ENCODE data around the gene NUDT16L1. TPM values are rescaled to one million over a fixed set of nuclear protein-coding genes. Genes with fewer than 3 reads are reported as not detected.

Gene NUDT16L1
- total and polyA plus RNA-seq, 2 of the 4 experiments (the other 2 are of a cell fraction): 22.9 to 44.3 TPM

GRCh38 chr16:4654011-4654963, 39.1 kb upstream of the NUDT16L1 start:
- CTCF ChIA-PET: no interaction called here
- no peaks in the 10 kb centered on the region for H3K9me3 ChIP-seq (ENCODE audit: control insufficient read depth, insufficient read depth, low read length)
- dilution Hi-C loops (cut with HindIII; ENCODE audit: low sequenced_read_pairs, unreplicated experiment) (no loop called here), intact Hi-C loops (cut with micrococcal nuclease) (no loop called here), in situ Hi-C loops (cut with MboI; ENCODE audit: low sequenced_read_pairs) (no loop called here)
- no peak overlapping the region for H3K4me3 ChIP-seq (ENCODE audit: insufficient read depth, low read depth, low read length)
- no peak overlapping the region for H2BK5ac ChIP-seq (ENCODE audit: low read depth, low read length, poor library complexity, severe bottlenecking)
- DNase-seq (no peak), ATAC-seq (ENCODE audit: low read depth) (no peak)
- no peaks in the 10 kb centered on the region for H3K27me3 ChIP-seq (ENCODE audit: control insufficient read depth, insufficient read depth, low read length)
- no peak overlapping the region for H3K14ac ChIP-seq (replicated peaks; ENCODE audit: low read depth, low read length)
- no peak overlapping the region for H4K91ac ChIP-seq (ENCODE audit: insufficient read depth, low read depth, low read length)
- POLR2A ChIA-PET (ENCODE audit: unreplicated experiment): no interaction called here
- no peak overlapping the region for H2AK5ac ChIP-seq (ENCODE audit: low read depth, low read length)
- no peak overlapping the region for H2AK9ac ChIP-seq (replicated peaks; ENCODE audit: low read depth, low read length, poor library complexity)
- H2BK15ac ChIP-seq (ENCODE audit: low read depth, low read length): no peak overlapping the region
- H3K4me1 ChIP-seq (ENCODE audit: control insufficient read depth, insufficient read depth, low read length): no peaks in the 10 kb centered on the region
- H3K4me2 ChIP-seq (ENCODE audit: low read depth, low read length): no peak overlapping the region
- H3K27ac ChIP-seq (ENCODE audit: insufficient read depth, low read length): no peak overlapping the region
- H2BK20ac ChIP-seq (ENCODE audit: low read depth, low read length): no peak overlapping the region
- H3K4ac ChIP-seq (ENCODE audit: low read depth, low read length): no peak overlapping the region
- H2BK120ac ChIP-seq (ENCODE audit: low read depth, low read length): no peak overlapping the region
- no peak overlapping the region for H3K56ac ChIP-seq (ENCODE audit: extremely low read depth, insufficient read depth, low read length)
- H4K5ac ChIP-seq (ENCODE audit: low read depth, low read length): no peak overlapping the region
- BruUV-seq (replicated peaks): no TSS peak
- H3K79me1 ChIP-seq (ENCODE audit: low read depth in 1 of 2, low read length in 2 of 2): peaks cover 0 to 31% of the 10 kb centered on the region in 2 experiments; a peak in 3 of 4 replicates
- H3K36me3 ChIP-seq (ENCODE audit: control insufficient read depth, insufficient read depth, low read length): peaks cover 65% of the 10 kb centered on the region
- H4K8ac ChIP-seq (ENCODE audit: low read depth in 2 of 2, low read length in 2 of 2): no peak overlapping the region
- H4K20me1 ChIP-seq (ENCODE audit: insufficient read depth, low read length): peaks cover 24% of the 10 kb centered on the region
- no peak overlapping the region for H3K18ac ChIP-seq (ENCODE audit: low read depth, low read length)
- no peaks in the 10 kb centered on the region for H3K9me1 ChIP-seq (ENCODE audit: insufficient read depth, low read length)
- no peak overlapping the region for H3K23ac ChIP-seq (ENCODE audit: low read depth, low read length)
- 88% methylated on average over 7 of the region's 16 CpGs; no CpG with 5 or more reads in 1 of the 2 experiments for WGBS, 2 experiments (ENCODE audit: extremely low coverage in 2 of 2, insufficient read length in 1 of 2)
- H3K9ac ChIP-seq (ENCODE audit: low read depth, low read length): no peak overlapping the region
- no peak overlapping the region for H2AFZ ChIP-seq (replicated peaks; ENCODE audit: low read length, poor library complexity)
- TF ChIP-seq NFE2L2 (IDR thresholded peaks at IDR 0.05; ENCODE audit: low read depth, low read length): no peak
